ENCODE results near the gene ZMAT3. TPM values are rescaled to one million over a fixed set of nuclear protein-coding genes. Genes with fewer than 3 reads are reported as not detected.
A peak's percentile ranks its signal among the peaks of the same experiment; 100 is the strongest.

ZMAT3 gene
- total and polyA plus RNA-seq, 2 donors, result 3.7 to 6.6 TPM

DNA sequence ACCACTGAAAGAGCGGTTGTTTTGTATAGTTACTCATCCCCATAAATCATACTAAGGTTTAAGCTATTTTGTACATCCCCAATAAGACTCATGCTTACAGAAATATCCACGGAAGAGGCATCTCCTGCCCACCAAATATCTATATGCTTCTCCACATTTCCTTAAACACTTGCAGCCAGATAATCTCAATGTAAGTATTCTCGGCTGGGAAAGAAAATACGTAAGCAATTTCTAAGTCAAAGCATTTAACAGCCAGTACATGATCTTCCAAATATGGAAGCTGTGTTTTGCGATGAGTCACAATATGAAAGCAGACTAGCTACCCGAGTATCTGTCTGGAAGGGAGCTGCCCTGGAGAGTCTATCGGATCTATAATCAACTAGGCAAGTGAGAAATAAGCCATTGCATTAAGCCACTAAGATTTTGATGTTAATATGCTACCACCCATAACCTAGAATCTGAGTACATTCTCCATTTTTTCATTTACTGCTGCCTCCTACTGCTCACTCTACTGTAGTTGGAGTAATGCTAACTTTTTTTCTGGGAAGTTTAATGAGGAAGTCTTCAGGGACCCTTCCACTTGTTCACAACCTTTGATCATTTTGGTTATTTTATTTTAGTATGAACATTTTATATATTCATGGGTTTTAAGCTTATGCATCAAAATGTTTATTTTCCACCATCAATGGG is 26.9 kb upstream of the ZMAT3 start:
- WGBS, result 98% methylated on average over 7 of the region's 7 CpGs
- no peaks in the 10 kb centered on the region for H3K4me1 ChIP-seq (ENCODE audit: control insufficient read depth in 2 of 2, insufficient read depth in 2 of 2, low read length in 2 of 2)
- DNase-seq (ENCODE audit: low read depth in 6 of 9, low spot score in 9 of 9), result no peak
- H3K4me3 ChIP-seq (ENCODE audit: low read length in 2 of 2), result no peak overlapping the region
- H3K27ac ChIP-seq (ENCODE audit: low read depth in 1 of 2, low read length in 1 of 2), result no peak overlapping the region
- H3K36me3 ChIP-seq (ENCODE audit: control insufficient read depth in 2 of 2, insufficient read depth in 2 of 2, low read length in 1 of 2), result no peaks in the 10 kb centered on the region
- H3K9me3 ChIP-seq (ENCODE audit: control insufficient read depth in 2 of 2, insufficient read depth in 1 of 2, low read length in 1 of 2), result no peaks in the 10 kb centered on the region
- no peaks in the 10 kb centered on the region for H3K27me3 ChIP-seq (ENCODE audit: control insufficient read depth in 2 of 2, insufficient read depth in 1 of 2, low read length in 1 of 2)

DNA sequence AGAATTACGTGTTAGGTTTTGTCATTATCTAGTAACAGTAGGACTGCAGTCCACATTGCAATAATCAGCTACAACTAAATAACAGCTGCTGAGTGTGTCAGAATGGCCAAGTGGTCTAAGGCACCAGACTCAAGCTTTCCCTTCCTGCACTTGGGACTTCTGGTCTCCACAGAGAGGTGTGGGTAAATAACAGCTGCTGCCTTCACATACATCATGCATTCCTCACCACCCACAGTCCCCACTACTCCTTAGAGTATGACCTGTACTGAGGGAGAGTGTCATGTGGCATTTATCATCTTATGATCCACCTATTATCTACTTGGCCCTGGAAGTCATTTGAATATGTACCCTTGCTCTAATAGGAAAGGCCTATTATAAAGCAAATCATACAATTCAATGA is 22.2 kb upstream of the ZMAT3 start:
- no peaks in the 10 kb centered on the region for H3K27me3 ChIP-seq (ENCODE audit: control insufficient read depth in 2 of 2, insufficient read depth in 1 of 2, low read length in 1 of 2)
- 100% methylated on average over 1 of the region's 1 CpG for WGBS
- no peaks in the 10 kb centered on the region for H3K4me1 ChIP-seq (ENCODE audit: control insufficient read depth in 2 of 2, insufficient read depth in 2 of 2, low read length in 2 of 2)
- no peak for DNase-seq (ENCODE audit: low read depth in 6 of 9, low spot score in 9 of 9)
- H3K4me3 ChIP-seq (ENCODE audit: low read length in 2 of 2), result no peak overlapping the region
- no peak overlapping the region for H3K27ac ChIP-seq (ENCODE audit: low read depth in 1 of 2, low read length in 1 of 2)
- H3K9me3 ChIP-seq (ENCODE audit: control insufficient read depth in 2 of 2, insufficient read depth in 1 of 2, low read length in 1 of 2), result no peaks in the 10 kb centered on the region
- H3K36me3 ChIP-seq (ENCODE audit: control insufficient read depth in 2 of 2, insufficient read depth in 2 of 2, low read length in 1 of 2), result no peaks in the 10 kb centered on the region

DNA sequence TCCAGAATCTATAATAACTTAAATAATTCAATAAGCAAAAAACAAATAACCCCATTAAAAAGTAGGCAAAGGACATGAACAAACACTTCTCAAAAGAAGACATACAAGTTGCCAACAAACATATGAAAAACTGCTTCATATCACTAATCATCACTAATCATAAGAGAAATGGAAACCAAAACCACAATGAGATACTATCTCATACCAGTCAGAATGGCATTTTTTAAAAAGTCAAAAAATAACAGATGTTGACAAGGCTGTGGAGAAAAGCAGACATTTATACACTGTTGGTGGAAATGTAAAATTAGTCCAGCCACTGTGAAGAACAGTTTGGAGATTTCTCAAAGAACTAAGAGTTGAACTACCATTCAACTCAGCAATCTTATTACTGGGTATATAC is 19.5 kb upstream of the ZMAT3 start:
- Histone ChIP-seq H3K4me3 (ENCODE audit: low read length in 2 of 2) (no peak overlapping the region), H3K36me3 (ENCODE audit: control insufficient read depth in 2 of 2, insufficient read depth in 2 of 2, low read length in 1 of 2) (no peaks in the 10 kb centered on the region), H3K27me3 (ENCODE audit: control insufficient read depth in 2 of 2, insufficient read depth in 1 of 2, low read length in 1 of 2) (no peaks in the 10 kb centered on the region), H3K4me1 (ENCODE audit: control insufficient read depth in 2 of 2, insufficient read depth in 2 of 2, low read length in 2 of 2) (no peaks in the 10 kb centered on the region), H3K9me3 (ENCODE audit: control insufficient read depth in 2 of 2, insufficient read depth in 1 of 2, low read length in 1 of 2) (no peaks in the 10 kb centered on the region), H3K27ac (ENCODE audit: low read depth in 1 of 2, low read length in 1 of 2) (no peak overlapping the region)
- no peak for DNase-seq (ENCODE audit: low read depth in 6 of 9, low spot score in 9 of 9)

DNA sequence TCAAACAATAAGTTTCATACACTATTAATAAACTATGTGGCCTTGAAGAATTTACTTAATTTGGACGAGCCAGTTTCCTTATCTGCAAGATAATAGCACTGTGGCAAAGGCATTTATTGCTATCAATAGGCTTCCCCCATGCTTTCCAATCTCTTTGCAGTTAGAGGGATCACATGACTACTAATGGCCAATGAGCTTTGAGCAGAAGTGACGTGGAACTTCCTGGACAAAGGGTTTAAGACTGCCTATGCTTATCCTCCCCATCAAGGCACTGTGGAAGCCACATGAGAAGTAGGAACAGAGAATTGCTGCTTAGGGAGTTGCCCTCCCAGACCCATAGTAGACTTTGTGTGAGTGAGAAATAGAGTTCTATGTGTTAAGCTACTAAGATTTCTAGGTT is 16.7 kb upstream of the ZMAT3 start:
- DNase-seq (ENCODE audit: low read depth in 6 of 9, low spot score in 9 of 9), result no peak
- WGBS, result 92% methylated on average over 2 of the region's 2 CpGs
- Histone ChIP-seq H3K27me3 (ENCODE audit: control insufficient read depth in 2 of 2, insufficient read depth in 1 of 2, low read length in 1 of 2) (no peaks in the 10 kb centered on the region), H3K4me1 (ENCODE audit: control insufficient read depth in 2 of 2, insufficient read depth in 2 of 2, low read length in 2 of 2) (no peaks in the 10 kb centered on the region), H3K27ac (ENCODE audit: low read depth in 1 of 2, low read length in 1 of 2) (no peak overlapping the region), H3K36me3 (ENCODE audit: control insufficient read depth in 2 of 2, insufficient read depth in 2 of 2, low read length in 1 of 2) (no peaks in the 10 kb centered on the region), H3K9me3 (ENCODE audit: control insufficient read depth in 2 of 2, insufficient read depth in 1 of 2, low read length in 1 of 2) (no peaks in the 10 kb centered on the region), H3K4me3 (ENCODE audit: low read length in 2 of 2) (no peak overlapping the region)

DNA sequence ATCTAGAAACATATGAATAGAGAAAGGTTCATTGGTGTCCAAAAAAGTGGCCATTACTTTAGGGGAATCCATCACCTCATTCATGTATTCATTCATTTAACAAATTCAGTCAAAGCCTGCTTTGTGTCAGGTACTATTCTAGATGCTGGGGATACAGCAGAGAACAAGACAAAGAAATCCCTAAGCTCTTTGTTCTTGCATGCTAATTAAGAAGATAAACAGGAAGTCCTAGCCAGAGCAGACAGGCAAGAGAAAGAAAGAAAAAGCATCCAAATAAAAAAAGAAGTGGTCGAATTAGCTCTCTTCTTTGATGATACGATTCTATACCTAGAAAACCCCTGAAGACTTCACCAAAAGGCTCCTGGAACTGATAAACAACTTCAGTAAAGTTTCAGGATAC is 12.4 kb upstream of the ZMAT3 start:
- Histone ChIP-seq H3K4me1 (ENCODE audit: control insufficient read depth in 2 of 2, insufficient read depth in 2 of 2, low read length in 2 of 2) (no peaks in the 10 kb centered on the region), H3K36me3 (ENCODE audit: control insufficient read depth in 2 of 2, insufficient read depth in 2 of 2, low read length in 1 of 2) (no peaks in the 10 kb centered on the region), H3K27me3 (ENCODE audit: control insufficient read depth in 2 of 2, insufficient read depth in 1 of 2, low read length in 1 of 2) (no peaks in the 10 kb centered on the region), H3K27ac (ENCODE audit: low read depth in 1 of 2, low read length in 1 of 2) (no peak overlapping the region), H3K9me3 (ENCODE audit: control insufficient read depth in 2 of 2, insufficient read depth in 1 of 2, low read length in 1 of 2) (no peaks in the 10 kb centered on the region), H3K4me3 (ENCODE audit: low read length in 2 of 2) (no peak overlapping the region)
- 61% methylated on average over 2 of the region's 2 CpGs for WGBS
- peak in 1 of 9 donors; percentile 34 for DNase-seq (ENCODE audit: low read depth in 6 of 9, low spot score in 9 of 9)

DNA sequence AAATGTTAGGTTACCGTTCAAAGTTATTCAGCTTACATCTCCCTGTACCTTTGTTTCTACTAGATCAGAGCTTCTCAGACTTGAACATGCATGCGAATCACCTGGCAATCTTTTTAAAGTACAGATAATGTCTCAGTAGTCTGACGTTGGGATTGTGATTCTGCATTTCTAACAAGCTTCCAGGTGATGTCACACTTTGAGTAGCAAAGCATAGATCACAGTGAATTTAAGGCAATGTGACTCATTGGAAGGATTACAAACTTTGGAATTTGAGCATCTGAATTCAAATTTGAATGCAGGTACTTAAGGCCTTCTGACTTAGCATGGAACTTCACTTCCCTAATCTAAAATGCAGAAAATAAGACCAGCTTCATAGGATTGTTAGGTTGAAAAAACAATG is 10.8 kb upstream of the ZMAT3 start:
- H3K27me3 ChIP-seq (ENCODE audit: control insufficient read depth in 2 of 2, insufficient read depth in 1 of 2, low read length in 1 of 2), result no peaks in the 10 kb centered on the region
- 89% methylated on average over 3 of the region's 3 CpGs for WGBS
- no peak overlapping the region for H3K4me3 ChIP-seq (ENCODE audit: low read length in 2 of 2)
- no peaks in the 10 kb centered on the region for H3K9me3 ChIP-seq (ENCODE audit: control insufficient read depth in 2 of 2, insufficient read depth in 1 of 2, low read length in 1 of 2)
- DNase-seq (ENCODE audit: low read depth in 6 of 9, low spot score in 9 of 9), result no peak
- no peaks in the 10 kb centered on the region for H3K36me3 ChIP-seq (ENCODE audit: control insufficient read depth in 2 of 2, insufficient read depth in 2 of 2, low read length in 1 of 2)
- H3K27ac ChIP-seq (ENCODE audit: low read depth in 1 of 2, low read length in 1 of 2), result no peak overlapping the region
- H3K4me1 ChIP-seq (ENCODE audit: control insufficient read depth in 2 of 2, insufficient read depth in 2 of 2, low read length in 2 of 2), result no peaks in the 10 kb centered on the region

DNA sequence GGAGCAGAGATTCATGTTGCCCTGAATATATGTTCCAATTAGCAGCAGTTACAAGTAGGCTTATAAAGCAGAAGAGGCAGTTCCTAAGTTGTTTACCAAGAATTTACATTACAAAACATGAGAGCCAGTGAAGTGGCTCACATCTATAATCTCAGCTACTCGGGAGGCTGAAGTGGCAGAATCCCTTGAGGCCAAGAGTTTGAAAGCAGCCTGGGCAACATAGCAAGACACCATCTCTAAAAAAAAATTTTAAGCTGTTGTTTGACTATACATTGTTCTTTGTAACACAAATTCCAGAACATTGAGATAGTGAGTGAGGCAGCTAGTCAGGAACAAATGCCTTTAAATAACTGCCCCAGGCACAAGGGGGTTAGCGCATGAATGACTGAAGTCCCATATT is 10.3 kb upstream of the ZMAT3 start:
- WGBS, result 98% methylated on average over 2 of the region's 2 CpGs
- H3K4me3 ChIP-seq (ENCODE audit: low read length in 2 of 2), result no peak overlapping the region
- no peak overlapping the region for H3K27ac ChIP-seq (ENCODE audit: low read depth in 1 of 2, low read length in 1 of 2)
- no peak for DNase-seq (ENCODE audit: low read depth in 6 of 9, low spot score in 9 of 9)
- no peaks in the 10 kb centered on the region for H3K9me3 ChIP-seq (ENCODE audit: control insufficient read depth in 2 of 2, insufficient read depth in 1 of 2, low read length in 1 of 2)
- H3K4me1 ChIP-seq (ENCODE audit: control insufficient read depth in 2 of 2, insufficient read depth in 2 of 2, low read length in 2 of 2), result no peaks in the 10 kb centered on the region
- H3K36me3 ChIP-seq (ENCODE audit: control insufficient read depth in 2 of 2, insufficient read depth in 2 of 2, low read length in 1 of 2), result no peaks in the 10 kb centered on the region
- no peaks in the 10 kb centered on the region for H3K27me3 ChIP-seq (ENCODE audit: control insufficient read depth in 2 of 2, insufficient read depth in 1 of 2, low read length in 1 of 2)

DNA sequence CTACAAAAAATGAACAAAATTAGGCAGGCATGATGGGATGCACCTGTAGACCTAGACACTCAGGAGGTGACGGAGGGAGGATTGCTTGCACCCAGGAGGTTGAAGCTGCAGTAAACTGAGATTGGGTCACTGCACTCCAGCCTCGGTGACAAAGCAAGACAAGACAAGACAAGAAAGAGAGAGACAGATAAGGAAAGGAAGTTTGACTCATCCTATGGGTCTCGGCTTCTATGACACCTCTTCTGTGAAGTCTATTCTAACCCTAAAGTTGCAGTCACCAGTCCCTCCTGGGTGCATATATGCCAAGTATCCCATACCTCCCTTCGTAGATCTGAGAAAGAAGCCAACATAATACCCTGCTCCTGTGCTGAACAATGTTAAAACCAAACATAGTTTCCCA is 7.9 kb upstream of the ZMAT3 start:
- Histone ChIP-seq H3K27me3 (ENCODE audit: control insufficient read depth in 2 of 2, insufficient read depth in 1 of 2, low read length in 1 of 2) (no peaks in the 10 kb centered on the region), H3K4me3 (ENCODE audit: low read length in 2 of 2) (no peak overlapping the region), H3K36me3 (ENCODE audit: control insufficient read depth in 2 of 2, insufficient read depth in 2 of 2, low read length in 1 of 2) (no peaks in the 10 kb centered on the region), H3K9me3 (ENCODE audit: control insufficient read depth in 2 of 2, insufficient read depth in 1 of 2, low read length in 1 of 2) (no peaks in the 10 kb centered on the region), H3K27ac (ENCODE audit: low read depth in 1 of 2, low read length in 1 of 2) (no peak overlapping the region), H3K4me1 (ENCODE audit: control insufficient read depth in 2 of 2, insufficient read depth in 2 of 2, low read length in 2 of 2) (peaks cover 0 to 3% of the 10 kb centered on the region in 2 donors)
- 95% methylated on average over 4 of the region's 4 CpGs for WGBS
- no peak for DNase-seq (ENCODE audit: low read depth in 6 of 9, low spot score in 9 of 9)

DNA sequence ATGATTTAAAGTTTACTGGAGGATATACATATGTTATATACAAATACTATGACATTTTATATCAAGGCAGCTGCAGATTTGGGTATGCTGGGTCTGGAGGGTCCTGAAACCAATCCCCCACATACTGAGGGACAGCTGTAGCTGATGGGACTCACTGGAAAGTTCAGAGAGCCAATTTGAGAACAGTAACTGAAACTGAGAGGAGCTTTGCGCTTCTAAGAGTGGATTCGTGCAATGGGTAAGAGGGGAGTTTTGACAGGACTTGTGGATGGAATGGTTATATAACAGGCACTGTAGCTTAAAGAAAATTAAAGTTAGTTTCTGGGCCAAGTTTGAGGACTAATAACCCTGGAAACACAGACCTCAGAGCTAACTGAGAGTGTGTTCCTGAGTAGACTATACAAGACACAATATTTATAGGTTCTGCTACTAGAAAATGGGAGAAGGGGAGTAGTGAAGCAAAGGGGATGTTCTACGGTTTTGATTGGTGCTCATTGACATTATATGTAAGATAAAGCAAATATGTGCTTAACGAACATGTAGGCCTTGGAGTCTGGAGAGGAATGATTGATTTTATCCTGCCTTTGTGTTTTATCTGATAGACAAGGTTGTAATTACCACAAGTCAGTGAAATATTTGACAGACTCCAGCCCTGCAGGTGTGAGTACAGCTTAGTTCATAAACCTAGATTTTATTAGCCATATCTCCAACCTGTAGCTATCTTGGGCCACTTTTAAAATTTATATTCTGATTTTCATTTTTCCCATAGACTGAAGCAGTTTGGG is 4.8 kb upstream of the ZMAT3 start:
- H3K36me3 ChIP-seq (ENCODE audit: control insufficient read depth in 2 of 2, insufficient read depth in 2 of 2, low read length in 1 of 2), result no peaks in the 10 kb centered on the region
- no peaks in the 10 kb centered on the region for H3K27me3 ChIP-seq (ENCODE audit: control insufficient read depth in 2 of 2, insufficient read depth in 1 of 2, low read length in 1 of 2)
- H3K27ac ChIP-seq (ENCODE audit: low read depth in 1 of 2, low read length in 1 of 2), result no peak overlapping the region
- no peak overlapping the region for H3K4me3 ChIP-seq (ENCODE audit: low read length in 2 of 2)
- 94% methylated on average over 4 of the region's 4 CpGs for WGBS
- H3K4me1 ChIP-seq (ENCODE audit: control insufficient read depth in 2 of 2, insufficient read depth in 2 of 2, low read length in 2 of 2), result peaks cover 9 to 24% of the 10 kb centered on the region in 2 donors
- H3K9me3 ChIP-seq (ENCODE audit: control insufficient read depth in 2 of 2, insufficient read depth in 1 of 2, low read length in 1 of 2), result no peaks in the 10 kb centered on the region
- no peak for DNase-seq (ENCODE audit: low read depth in 6 of 9, low spot score in 9 of 9)
